Measurements from ENCODE around the gene AZIN2. TPM values are rescaled to one million over a fixed set of nuclear protein-coding genes. Genes with fewer than 3 reads are reported as not detected.

The AZIN2 gene
- total and polyA plus RNA-seq, 10 of the 15 experiments (the other 5 are each of a cell fraction or from before 2014, with no cell fraction given) = 0.02 to 0.85 (median 0.23) TPM

GRCh38 chr1:33127001-33127823, 46.3 kb downstream of the AZIN2 start (continued):
- TF ChIP-seq SUZ12 (IDR thresholded peaks at IDR 0.05; ENCODE audit: unreplicated experiment) (no peak), MLLT1 (IDR thresholded peaks at IDR 0.05) (no peak), RELB (IDR thresholded peaks at IDR 0.05; ENCODE audit: low read depth) (peak; percentile 69), BACH1 (IDR thresholded peaks at IDR 0.05; ENCODE audit: borderline replicate concordance) (0 out of 2 replicates have a peak, but pooled peaks have one; percentile 28), TAF1 (IDR thresholded peaks at IDR 0.05; ENCODE audit: borderline replicate concordance, low read depth, low read length) (peak; percentile 96), ZBED1 (IDR thresholded peaks at IDR 0.05; ENCODE audit: borderline replicate concordance) (peak; percentile 20; the same call in 1 of the 2 replicates), FOS (IDR thresholded peaks at IDR 0.05; ENCODE audit: borderline replicate concordance, extremely low read depth, insufficient read length) (peak; percentile 7), ZNF592 (IDR thresholded peaks at IDR 0.05) (peak; percentile 47; the same call in 1 of the 2 replicates), CEBPB (IDR thresholded peaks at IDR 0.05; ENCODE audit: borderline replicate concordance in 1 of 2, low read depth in 2 of 2, low read length in 2 of 2) (no peak), CBX5 (IDR thresholded peaks at IDR 0.05; ENCODE audit: low read depth) (0 out of 2 replicates have a peak, but pooled peaks have one; percentile 69), IRF5 (IDR thresholded peaks at IDR 0.05; ENCODE audit: borderline replicate concordance) (no peak), LARP7 (IDR thresholded peaks at IDR 0.05) (no peak; the same call in 1 of the 2 replicates), ATF3 (IDR thresholded peaks at IDR 0.05; ENCODE audit: borderline replicate concordance, extremely low read depth, low read depth, low read length) (no peak), USF1 (IDR thresholded peaks at IDR 0.05; ENCODE audit: borderline replicate concordance, extremely low read length, insufficient read depth, low read depth, low read length) (no peak), RELA (IDR thresholded peaks at IDR 0.05; ENCODE audit: borderline replicate concordance, partially characterized antibody) (no peak)
